ENCODE measurements around the gene FAM135A.

The FAM135A gene

DNA sequence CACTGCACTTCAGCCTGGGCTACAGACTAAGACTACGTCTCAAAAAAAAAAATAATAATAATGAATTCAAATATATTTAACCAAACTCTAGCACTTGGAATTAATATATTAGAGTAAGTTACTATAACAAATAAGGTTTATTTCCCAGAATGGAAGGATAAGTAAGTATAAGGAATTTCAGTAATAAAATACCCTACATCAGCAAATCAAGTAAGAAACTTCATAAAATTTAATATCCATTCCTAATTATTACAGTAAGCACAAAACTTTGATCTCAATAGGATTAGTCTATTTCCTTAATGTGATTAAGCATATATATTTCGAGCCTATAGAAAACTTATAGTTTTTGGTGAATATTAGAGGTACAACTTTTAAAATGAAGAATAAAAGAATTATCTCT is 116.7 kb downstream of the FAM135A start:
- TF ChIP-seq, protein P1, sequence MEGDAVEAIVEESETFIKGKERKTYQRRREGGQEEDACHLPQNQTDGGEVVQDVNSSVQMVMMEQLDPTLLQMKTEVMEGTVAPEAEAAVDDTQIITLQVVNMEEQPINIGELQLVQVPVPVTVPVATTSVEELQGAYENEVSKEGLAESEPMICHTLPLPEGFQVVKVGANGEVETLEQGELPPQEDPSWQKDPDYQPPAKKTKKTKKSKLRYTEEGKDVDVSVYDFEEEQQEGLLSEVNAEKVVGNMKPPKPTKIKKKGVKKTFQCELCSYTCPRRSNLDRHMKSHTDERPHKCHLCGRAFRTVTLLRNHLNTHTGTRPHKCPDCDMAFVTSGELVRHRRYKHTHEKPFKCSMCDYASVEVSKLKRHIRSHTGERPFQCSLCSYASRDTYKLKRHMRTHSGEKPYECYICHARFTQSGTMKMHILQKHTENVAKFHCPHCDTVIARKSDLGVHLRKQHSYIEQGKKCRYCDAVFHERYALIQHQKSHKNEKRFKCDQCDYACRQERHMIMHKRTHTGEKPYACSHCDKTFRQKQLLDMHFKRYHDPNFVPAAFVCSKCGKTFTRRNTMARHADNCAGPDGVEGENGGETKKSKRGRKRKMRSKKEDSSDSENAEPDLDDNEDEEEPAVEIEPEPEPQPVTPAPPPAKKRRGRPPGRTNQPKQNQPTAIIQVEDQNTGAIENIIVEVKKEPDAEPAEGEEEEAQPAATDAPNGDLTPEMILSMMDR (IDR thresholded peaks at IDR 0.05; ENCODE audit: borderline replicate concordance, control extremely low read depth, extremely low read depth, insufficient read depth, missing control alignments): no peak
- no peak for DNase-seq (ENCODE audit: low spot score)
- in situ Hi-C loops (cut with MboI; ENCODE audit: low sequenced_read_pairs, unreplicated experiment): loop anchor here (10.0 to 25.0 kb wide), 2 partner anchors 165 to 357 kb away; no protein-coding TSS in a partner anchor

DNA sequence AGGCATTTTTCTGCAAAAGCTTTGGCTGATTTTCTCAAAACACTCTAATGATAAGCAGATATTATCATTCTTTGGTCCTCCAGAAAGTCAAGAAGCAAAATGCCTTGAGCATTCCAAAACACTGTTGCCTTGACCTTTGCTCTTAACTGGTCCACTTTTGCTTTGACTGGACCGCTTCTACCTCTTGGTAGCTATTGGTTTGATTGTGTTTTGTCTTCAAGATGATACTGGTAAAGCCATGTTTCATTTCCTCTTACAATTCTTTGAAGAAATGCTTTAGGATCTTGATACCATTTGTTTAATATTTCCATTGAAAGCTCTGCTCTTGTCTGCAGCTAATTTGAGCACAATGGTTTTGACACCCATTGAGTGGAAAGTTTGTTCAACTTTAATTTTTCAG is 117.8 kb downstream of the FAM135A start:
- in situ Hi-C loops (cut with MboI; ENCODE audit: low sequenced_read_pairs, unreplicated experiment): loop anchor here (10.0 to 25.0 kb wide), 2 partner anchors 164 to 356 kb away; no protein-coding TSS in a partner anchor
- no peak for DNase-seq (ENCODE audit: low spot score)
- TF ChIP-seq, protein P1 (IDR thresholded peaks at IDR 0.05; ENCODE audit: borderline replicate concordance, control extremely low read depth, extremely low read depth, insufficient read depth, missing control alignments): no peak

DNA sequence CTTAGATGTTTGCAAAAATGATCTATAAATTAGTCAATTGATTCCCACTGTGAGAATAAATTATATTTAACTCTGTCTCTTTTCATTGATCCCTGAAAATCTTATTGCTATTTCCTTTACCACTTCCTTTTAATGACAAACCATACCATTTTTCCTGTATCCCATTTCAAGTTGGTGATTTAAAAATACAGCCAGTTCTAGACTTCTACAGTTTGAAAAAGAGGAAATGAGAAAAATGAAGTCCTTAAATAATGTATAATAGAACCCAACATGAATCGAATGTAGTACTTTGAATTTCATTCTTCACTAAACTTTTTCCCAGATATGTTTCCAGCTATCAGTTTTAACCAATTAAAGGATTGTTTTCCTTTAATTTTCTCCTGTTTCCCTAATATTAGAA is 124.0 kb downstream of the FAM135A start:
- TF ChIP-seq, protein P1 (IDR thresholded peaks at IDR 0.05; ENCODE audit: borderline replicate concordance, control extremely low read depth, extremely low read depth, insufficient read depth, missing control alignments): no peak
- no peak for DNase-seq (ENCODE audit: low spot score)
- in situ Hi-C loops (cut with MboI; ENCODE audit: low sequenced_read_pairs, unreplicated experiment): loop anchor here (10.0 to 25.0 kb wide), 2 partner anchors 158 to 350 kb away; no protein-coding TSS in a partner anchor

DNA sequence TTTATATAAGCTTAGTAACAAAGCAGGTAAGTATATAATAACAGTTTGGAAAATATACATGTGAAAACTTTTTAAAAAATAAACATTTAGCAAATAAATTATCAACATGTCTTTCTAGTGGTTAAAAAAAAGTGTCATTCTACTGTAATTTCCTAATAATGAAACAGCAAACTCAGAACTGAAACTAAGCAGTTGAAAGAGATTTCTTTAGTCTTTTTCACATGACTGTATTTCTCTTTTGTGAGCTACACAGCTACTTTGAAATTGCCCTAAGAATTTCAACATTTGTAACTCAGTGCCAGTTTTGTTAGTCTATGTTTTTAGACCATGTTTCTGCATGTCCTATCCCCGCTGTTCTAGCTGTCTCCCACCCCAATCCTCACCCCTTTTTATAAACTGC is 125.1 kb downstream of the FAM135A start:
- TF ChIP-seq, protein P1 (IDR thresholded peaks at IDR 0.05; ENCODE audit: borderline replicate concordance, control extremely low read depth, extremely low read depth, insufficient read depth, missing control alignments): no peak
- in situ Hi-C loops (cut with MboI; ENCODE audit: low sequenced_read_pairs, unreplicated experiment): loop anchor here (10.0 to 25.0 kb wide), 2 partner anchors 156 to 349 kb away; no protein-coding TSS in a partner anchor
- peak; percentile 54 for DNase-seq (ENCODE audit: low spot score)

DNA sequence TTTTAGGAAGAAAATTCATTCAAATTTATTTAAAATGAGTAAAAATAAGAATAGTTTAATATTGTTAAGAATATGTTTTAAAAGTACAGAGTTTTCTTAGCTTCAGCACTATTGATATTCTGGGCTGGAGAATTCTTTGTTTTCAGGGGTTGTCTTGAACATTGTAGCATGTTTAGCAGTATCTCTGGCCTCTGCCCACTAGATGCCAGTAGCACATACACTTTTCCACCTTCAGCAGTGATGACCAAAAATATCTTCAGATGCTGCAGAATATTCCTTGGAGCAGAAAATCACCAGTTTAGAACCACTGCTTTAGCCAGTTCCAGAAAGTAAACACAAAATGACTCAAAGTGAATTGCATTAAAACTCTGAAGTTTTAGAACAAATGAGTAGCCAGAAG is 134.0 kb downstream of the FAM135A start:
- in situ Hi-C loops (cut with MboI; ENCODE audit: low sequenced_read_pairs, unreplicated experiment): loop anchor here (25.0 kb wide), 1 partner anchor 340 kb away; no protein-coding TSS in a partner anchor
- TF ChIP-seq, protein P1 (IDR thresholded peaks at IDR 0.05; ENCODE audit: borderline replicate concordance, control extremely low read depth, extremely low read depth, insufficient read depth, missing control alignments): peak; percentile 13
- DNase-seq (ENCODE audit: low spot score): no peak

DNA sequence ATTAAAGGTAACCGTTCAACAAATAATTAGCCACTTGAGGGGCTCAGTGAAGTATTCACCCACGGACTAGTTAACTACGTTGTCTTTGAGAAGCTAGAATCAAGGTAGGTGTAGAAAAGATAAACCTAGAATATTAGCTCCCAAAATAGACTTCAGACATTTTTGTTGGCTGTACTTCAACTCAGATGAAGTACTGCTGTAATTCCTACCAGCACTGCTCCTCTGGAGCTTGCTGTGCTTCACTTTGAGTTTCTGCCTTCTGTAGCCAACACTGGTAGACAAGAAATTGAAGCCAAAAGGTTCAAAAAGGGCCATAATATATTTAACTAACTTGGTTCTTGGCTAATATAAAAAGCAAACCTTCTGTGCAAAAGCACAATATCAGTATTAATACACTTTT is 134.6 kb downstream of the FAM135A start:
- TF ChIP-seq, protein P1 (IDR thresholded peaks at IDR 0.05; ENCODE audit: borderline replicate concordance, control extremely low read depth, extremely low read depth, insufficient read depth, missing control alignments): no peak
- in situ Hi-C loops (cut with MboI; ENCODE audit: low sequenced_read_pairs, unreplicated experiment): loop anchor here (25.0 kb wide), 1 partner anchor 339 kb away; no protein-coding TSS in a partner anchor
- no peak for DNase-seq (ENCODE audit: low spot score)
